Coronary artery (tissue), 2 donors: ENCODE results near the gene NTM.

Experiments
- DNase-seq: peaks from one replicate; pipeline ENCODE4 v3.0.0-alpha.2; 2017; ENCODE audit warnings: low spot score
- H3K27ac ChIP-seq, 2 donors: fragments of 200-600 bp; sonication (generic); one replicate each; pipeline ENCODE4 v1.5.1; 2016 to 2019
- H3K4me3 ChIP-seq: fragments of 200-600 bp; sonication (generic); 2 replicates; pipeline ENCODE4 v1.5.1; 2016; ENCODE audit warnings: mild to moderate bottlenecking, moderate library complexity
- CTCF ChIP-seq: fragments of 200-600 bp; sonication (generic); IDR thresholded peaks from one replicate; pipeline ENCODE4 v1.5.1; 2019; ENCODE audit warnings: antibody characterized with exemption

NTM gene

GRCh38 chr11:132254906-132255305, 884.5 kb downstream of the NTM start:
- DNase-seq = no peak
- Histone ChIP-seq H3K4me3 (no peak overlapping the region), H3K27ac (no peak overlapping the region)
- TF ChIP-seq CTCF = no peak

- Histone ChIP-seq H3K27ac (no peak overlapping the region), H3K4me3 (no peak overlapping the region)
- DNase-seq = no peak
- no peak for TF ChIP-seq CTCF
These were observed 886.3 kb downstream of the NTM start for GRCh38 chr11:132256528-132257279.

GRCh38 chr11:132257871-132258270, 887.5 kb downstream of the NTM start:
- Histone ChIP-seq H3K4me3 (no peak overlapping the region), H3K27ac (no peak overlapping the region)
- no peak for TF ChIP-seq CTCF
- DNase-seq = no peak

GRCh38 chr11:132258875-132259274, 888.5 kb downstream of the NTM start:
- DNase-seq = no peak
- TF ChIP-seq CTCF = no peak
- no peak overlapping the region for H3K4me3 ChIP-seq
- no peak overlapping the region for H3K27ac ChIP-seq

GRCh38 chr11:132260636-132261035, 890.2 kb downstream of the NTM start:
- TF ChIP-seq CTCF = no peak
- Histone ChIP-seq H3K27ac (no peak overlapping the region), H3K4me3 (no peak overlapping the region)
- DNase-seq = no peak

- no peak for DNase-seq
- no peak overlapping the region for H3K4me3 ChIP-seq
- H3K27ac ChIP-seq = no peak overlapping the region
- TF ChIP-seq CTCF = no peak
These were observed 892.8 kb downstream of the NTM start for GRCh38 chr11:132263241-132263640.

- TF ChIP-seq CTCF = no peak
- no peak overlapping the region for H3K4me3 ChIP-seq
- no peak overlapping the region for H3K27ac ChIP-seq
- no peak for DNase-seq
These were observed 893.5 kb downstream of the NTM start for GRCh38 chr11:132263875-132264274.
